SKM-1 (cell line): ENCODE data around the gene SPEM2.
"Not testable (repeated sequence)": the region's sequence is repeated elsewhere in the genome, so short reads cannot be mapped to it uniquely, and the experiment has no call there.

Experiments used
- DNase-seq: peaks from one replicate; lab custom pipeline; 2025; ENCODE audit not compliant: unreplicated experiment; lab: John Stamatoyannopoulos, UW

The SPEM2 gene

GRCh38 chr17:7468804-7469389, 43.5 kb downstream of the SPEM2 start:
- no peak for DNase-seq

- DNase-seq: not testable (repeated sequence)
Observed at GRCh38 chr17:7469843-7470242, 44.4 kb downstream of the SPEM2 start.

- not testable (repeated sequence) for DNase-seq
Observed at GRCh38 chr17:7470457-7470973, 45.1 kb downstream of the SPEM2 start.

- DNase-seq: no peak
Observed at GRCh38 chr17:7471729-7472128, 46.3 kb downstream of the SPEM2 start.

- not testable (repeated sequence) for DNase-seq
Observed at GRCh38 chr17:7474767-7475166, 49.4 kb downstream of the SPEM2 start.

- no peak for DNase-seq
Observed at GRCh38 chr17:7475764-7476422, 50.5 kb downstream of the SPEM2 start.

- no peak for DNase-seq
Observed at GRCh38 chr17:7476494-7476893, 51.1 kb downstream of the SPEM2 start.

GRCh38 chr17:7476951-7477350, 51.5 kb downstream of the SPEM2 start:
- DNase-seq: no peak
